GM19099 (cell line): Measurements from ENCODE around the gene DDX31.

ENCODE experiments used
- POLR2A ChIP-seq: IDR thresholded peaks from 3 replicates; pipeline ENCODE4 v1.6.1; 2011; ENCODE audit warnings: low read depth; ENCODE audit not compliant: insufficient read length; ENCODE audit errors: extremely low read depth

DDX31 gene

DNA sequence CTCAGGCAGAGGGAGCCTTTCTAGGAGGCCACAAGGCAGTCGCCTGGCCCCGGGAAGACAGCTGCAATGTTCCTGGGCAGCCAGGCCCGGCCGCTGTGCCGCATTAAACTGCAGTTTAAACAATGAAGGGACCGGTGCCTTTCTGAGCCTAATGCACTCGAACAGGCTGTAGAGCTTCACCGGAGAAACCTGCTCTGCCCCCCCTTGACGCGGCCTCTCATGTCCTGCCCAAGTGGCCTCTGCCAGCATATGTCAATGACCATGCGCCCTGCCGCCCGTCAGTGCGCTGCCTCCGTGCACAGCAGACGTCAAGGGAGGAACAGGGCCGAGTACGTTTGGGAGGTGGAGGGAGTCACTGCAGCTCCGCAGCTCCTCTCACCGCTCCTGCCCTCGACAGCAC lies 125.8 kb downstream of the DDX31 start:
- TF ChIP-seq POLR2A = no peak

DNA sequence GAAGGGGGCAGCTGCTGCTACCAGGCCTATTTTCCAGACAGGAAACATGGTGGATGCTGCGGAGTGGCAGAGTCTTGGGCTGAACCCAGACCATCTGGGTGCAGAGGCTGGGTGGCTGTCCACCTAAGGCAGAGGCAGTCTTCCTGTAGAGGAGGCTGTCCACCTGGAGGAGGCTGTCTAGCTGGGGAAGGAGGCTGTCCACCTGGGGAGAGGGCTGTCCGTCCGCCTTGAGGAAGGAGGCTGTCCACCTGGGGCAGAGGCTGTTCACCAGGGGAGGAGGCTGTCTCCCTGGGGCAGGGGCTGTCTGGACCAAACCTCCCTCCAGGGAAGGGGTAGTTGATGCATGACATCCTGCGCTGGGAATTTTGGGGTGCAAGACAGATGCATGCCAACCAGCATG lies 126.5 kb downstream of the DDX31 start:
- TF ChIP-seq POLR2A = no peak
